ENCODE measurements around the gene FAM229B.
"Not testable (repeated sequence)": the region's sequence is repeated elsewhere in the genome, so short reads cannot be mapped to it uniquely, and the experiment has no call there.

Gene FAM229B

GRCh38 chr6:112065426-112065986, 21.9 kb upstream of the FAM229B start:
- no peak for DNase-seq

DNA sequence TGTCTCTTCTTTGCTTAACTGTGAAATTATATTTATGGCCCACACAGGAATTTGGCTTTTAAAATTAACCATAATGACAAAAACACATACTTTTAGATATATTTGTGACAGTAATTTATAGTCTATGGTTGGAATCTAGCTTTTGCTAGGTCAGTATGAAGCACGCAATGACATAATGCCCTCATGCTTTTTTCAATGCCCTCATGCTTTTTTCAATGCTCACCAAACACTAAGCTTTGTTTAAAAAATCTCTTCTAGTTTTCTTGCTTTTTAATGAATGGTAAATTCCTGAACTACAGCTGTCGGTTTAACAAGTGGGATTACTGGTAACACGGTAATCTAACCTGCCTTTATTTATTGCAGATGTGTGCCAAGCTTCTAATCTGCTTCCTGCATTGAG, 20.8 kb upstream of the FAM229B start:
- DNase-seq: no peak

- no peak for DNase-seq
Measured at GRCh38 chr6:112081569-112081968, 5.8 kb upstream of the FAM229B start.

- no peak for DNase-seq
Measured at GRCh38 chr6:112085286-112086065, 1.9 kb upstream of the FAM229B start.

GRCh38 chr6:112086744-112087135, 651 bp upstream of the FAM229B start:
- peak; percentile 40 to 56 for DNase-seq

GRCh38 chr6:112087916-112088315, 525 bp downstream of the FAM229B start:
- DNase-seq: no peak

DNA sequence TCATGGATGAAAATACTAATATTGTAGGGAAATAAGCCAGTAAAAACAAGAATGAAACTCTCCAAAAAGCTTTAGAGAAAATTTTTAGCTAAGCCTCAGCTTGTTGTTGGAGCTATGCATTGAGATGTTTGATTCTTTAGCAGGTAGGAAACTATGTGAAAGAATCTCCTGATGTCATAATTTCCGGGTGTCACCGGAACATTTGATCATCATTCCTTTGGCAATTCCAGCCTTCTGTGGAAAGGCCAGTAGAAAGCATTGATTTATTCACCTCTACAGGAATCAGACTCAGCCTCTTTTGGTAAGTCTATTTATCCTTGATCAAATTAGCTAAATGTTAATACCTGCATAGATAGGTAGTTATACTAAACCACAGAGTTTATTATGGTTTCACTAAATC, 9.5 kb downstream of the FAM229B start:
- no peak for DNase-seq

GRCh38 chr6:112100561-112100960, 13.2 kb downstream of the FAM229B start:
- DNase-seq: no peak

GRCh38 chr6:112106026-112106425, 18.6 kb downstream of the FAM229B start:
- DNase-seq: not testable (repeated sequence)

DNA sequence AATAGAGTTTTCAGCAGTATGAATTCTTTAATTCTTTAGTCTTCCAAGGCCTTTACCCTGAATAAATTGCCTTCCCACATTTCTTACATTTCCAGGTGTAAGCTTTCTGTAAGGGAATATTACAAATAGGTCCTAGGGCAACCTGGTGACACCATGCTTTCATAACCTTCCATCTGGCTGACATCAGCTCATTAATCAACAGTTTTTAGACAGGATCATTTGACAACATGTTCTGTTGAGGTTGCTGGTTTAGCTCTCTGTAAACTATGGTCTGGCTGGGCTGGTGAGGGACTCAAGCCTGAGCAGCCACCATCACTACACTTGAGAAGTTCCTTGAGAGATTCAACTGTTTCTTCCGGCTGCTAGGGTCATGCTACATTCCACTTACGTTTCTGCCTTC, 19.2 kb downstream of the FAM229B start:
- no peak for DNase-seq

- DNase-seq: no peak
Measured at GRCh38 chr6:112109262-112109661, 21.9 kb downstream of the FAM229B start.

DNA sequence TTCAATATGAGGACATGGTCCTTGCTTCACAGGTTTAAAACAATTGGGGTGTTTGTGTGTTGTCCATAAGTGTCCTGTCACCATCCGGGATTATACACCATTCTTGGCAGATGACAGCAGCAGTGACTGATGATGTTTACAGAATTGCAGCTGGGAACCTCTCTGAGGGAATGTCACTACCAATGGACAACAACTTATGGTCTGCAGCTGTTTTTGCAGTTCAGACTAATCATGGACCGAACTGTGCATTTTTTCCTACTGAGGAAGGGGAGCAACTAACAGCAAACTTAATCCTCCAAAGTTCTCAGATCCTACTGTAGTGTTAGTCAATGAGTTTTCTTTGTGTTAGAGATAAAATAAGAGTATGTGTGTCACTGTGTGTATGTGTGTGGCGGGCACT, 26.0 kb downstream of the FAM229B start:
- DNase-seq: no peak

- no peak for DNase-seq
Measured at GRCh38 chr6:112113918-112114317, 26.5 kb downstream of the FAM229B start.

DNA sequence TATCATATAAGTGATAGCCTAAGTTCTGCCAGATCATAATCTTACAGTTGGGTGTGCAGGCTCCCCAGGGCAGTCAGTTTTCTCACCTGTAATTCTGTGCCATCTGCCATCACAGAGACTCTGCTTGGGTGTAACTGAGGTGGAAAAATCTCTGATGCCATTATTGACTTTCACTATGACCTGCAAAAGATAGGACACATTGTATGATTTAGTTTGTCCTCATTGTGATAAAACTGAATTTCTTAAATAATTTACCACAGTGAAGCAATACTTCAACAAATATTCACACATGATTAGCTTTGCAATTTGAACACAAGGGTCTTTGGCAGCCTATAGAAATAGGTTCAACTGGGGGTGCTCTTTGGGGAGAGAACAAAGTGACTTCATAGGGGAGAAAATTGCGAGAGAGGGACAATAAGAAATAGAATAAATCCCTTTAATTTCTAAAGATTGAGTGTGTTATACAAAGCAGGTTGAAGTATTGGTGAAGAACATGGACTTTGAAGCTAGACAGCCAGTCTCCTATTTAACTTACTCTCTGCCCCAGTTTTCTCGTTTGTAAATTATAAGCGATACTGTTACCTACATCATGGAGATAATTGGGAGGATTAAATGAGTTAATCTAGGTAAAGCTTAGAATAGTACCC, 27.3 kb downstream of the FAM229B start:
- no peak for DNase-seq

GRCh38 chr6:112116221-112116620, 28.8 kb downstream of the FAM229B start:
- no peak for DNase-seq

DNA sequence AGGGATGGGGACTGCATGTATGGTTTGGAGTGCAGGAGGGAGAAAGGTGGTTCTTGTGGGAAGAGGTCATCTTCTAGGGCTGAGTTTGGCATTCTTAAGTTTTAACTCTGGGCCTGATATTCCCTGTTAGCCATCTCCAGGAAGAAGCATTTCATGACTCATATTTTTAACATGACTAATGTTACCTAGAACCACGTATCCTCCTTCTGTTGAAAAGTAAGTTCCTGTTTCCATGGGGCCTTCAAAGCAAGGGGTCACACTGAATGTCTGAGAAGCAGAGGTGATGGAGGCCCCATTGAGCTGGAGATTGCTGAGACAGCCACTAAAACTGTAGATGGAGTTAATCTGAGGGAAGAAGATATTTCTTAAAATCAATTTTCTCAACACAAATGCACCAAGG, 30.2 kb downstream of the FAM229B start:
- DNase-seq: no peak

GRCh38 chr6:112118034-112118433, 30.6 kb downstream of the FAM229B start:
- no peak for DNase-seq

DNA sequence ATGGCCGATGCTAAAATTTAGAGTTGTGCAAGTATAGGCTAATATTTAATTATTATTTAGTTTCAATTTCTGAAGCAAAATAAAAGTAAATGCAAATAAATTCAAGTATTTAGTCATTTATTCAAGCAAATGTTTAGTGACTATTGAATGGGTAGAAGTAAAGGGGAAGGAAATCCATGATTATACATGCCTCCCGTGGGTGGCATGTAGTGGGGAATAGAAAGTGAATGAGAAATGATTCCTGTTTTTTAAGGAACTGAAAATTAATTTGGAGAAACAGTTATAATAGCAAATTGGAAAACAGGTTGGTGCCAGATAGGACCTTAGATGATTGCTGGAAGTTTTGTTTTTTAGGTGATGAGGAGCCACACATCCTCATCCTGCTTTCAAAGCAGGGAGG, 35.4 kb downstream of the FAM229B start:
- DNase-seq: no peak

- no peak for DNase-seq
Measured at GRCh38 chr6:112123982-112124381, 36.6 kb downstream of the FAM229B start.

DNA sequence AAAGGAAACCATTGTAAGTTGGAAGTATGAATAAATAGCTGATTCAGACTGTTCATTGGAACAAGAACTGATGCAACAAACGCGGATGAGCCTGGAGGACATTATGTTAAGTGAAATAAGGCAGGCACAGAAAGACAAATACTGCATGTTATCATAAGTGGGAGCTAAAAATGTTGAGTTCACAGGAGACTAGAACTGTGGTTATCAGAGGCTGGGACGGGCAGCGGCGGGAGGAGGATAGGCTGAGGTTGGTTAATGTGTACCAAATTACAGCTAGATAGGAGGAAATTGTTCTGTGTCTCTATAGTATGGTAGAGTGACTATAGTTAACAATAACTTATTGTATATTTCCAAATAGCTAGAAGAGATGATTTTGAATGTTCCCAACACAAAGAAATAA, 40.8 kb downstream of the FAM229B start:
- DNase-seq: no peak

DNA sequence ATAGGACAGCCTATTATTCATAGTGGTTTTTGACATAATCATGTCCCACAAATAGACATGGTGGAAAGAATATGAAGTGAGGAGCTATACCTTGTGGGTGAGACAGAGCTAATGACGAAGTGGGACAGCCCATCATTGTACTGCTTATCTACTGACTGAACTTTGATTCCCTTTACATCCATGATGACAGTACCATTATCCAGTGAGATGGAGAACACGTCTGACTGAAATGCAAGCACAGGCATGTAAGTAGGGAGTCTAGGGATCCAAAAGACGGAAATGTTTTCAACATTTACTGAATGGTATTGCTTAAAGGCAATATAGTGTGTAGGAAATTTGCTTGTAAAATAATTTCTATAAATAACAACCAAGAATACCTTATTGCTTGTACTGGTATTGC, 43.5 kb downstream of the FAM229B start:
- no peak for DNase-seq

GRCh38 chr6:112139052-112139451, 51.7 kb downstream of the FAM229B start:
- no peak for DNase-seq

- DNase-seq: no peak
Measured at GRCh38 chr6:112141707-112142106, 54.3 kb downstream of the FAM229B start.

Data from NCI-H526 (cell line).